GM12878 (cell line): ENCODE measurements around the gene NF1. TPM values are rescaled to one million over a fixed set of nuclear protein-coding genes. Genes with fewer than 3 reads are reported as not detected.
A peak's percentile ranks its signal among the peaks of the same experiment; 100 is the strongest.

ENCODE experiments used
- ATAC-seq: fragments of 200-7000 bp; cut with Tn5 transposase; 3 replicates; pipeline ENCODE4 v1.9.1; 2020; ENCODE audit warnings: mild to moderate bottlenecking, moderate library complexity
- BruUV-seq: library from RNA; stranded (reverse); fragments of 400-500 nt; replicated peaks from 2 replicates; lab custom pipeline; 2021; lab: Mats Ljungman, UMichigan
- CTCF ChIA-PET: fragments of 300-600 bp; sonication (Branson Sonifier 250); formaldehyde crosslinking; extraction: SDS; loops from one replicate; lab custom pipeline; 2021; ENCODE audit warnings: inconsistent platforms; lab: Yijun Ruan, JAX
- POLR2A ChIA-PET: fragments of 350-600 bp; formaldehyde crosslinking; extraction: SDS; loops from one replicate; lab custom pipeline; 2021; ENCODE audit warnings: inconsistent platforms; lab: Charles Lee
- RAD21 ChIA-PET: fragments of 300-600 bp; sonication (Branson Sonifier 250); formaldehyde crosslinking; loops from one replicate; lab custom pipeline; 2023; ENCODE audit warnings: antibody characterized with exemption; ENCODE audit not compliant: unreplicated experiment; lab: Charles Lee
- SMC1A ChIA-PET: fragments of 300-600 bp; sonication (Branson Sonifier 250); formaldehyde crosslinking; loops from one replicate; lab custom pipeline; 2023; ENCODE audit not compliant: unreplicated experiment, uncharacterized antibody; lab: Charles Lee
- DNase-seq: peaks from one replicate; pipeline ENCODE4 v3.0.0-alpha.2; 2011; ENCODE audit warnings: low read depth, low spot score
- FAIRE-seq: peaks from 3 replicates; lab custom pipeline; 2011; peaks lifted over from hg19 to GRCh38; lab: Jason Lieb, UNC
- H2AFZ ChIP-seq: 2 replicates; pipeline ENCODE4 v1.6.0; 2011; ENCODE audit warnings: low read depth, low read length, control low read depth; ENCODE audit not compliant: control insufficient read depth
- H3K27ac ChIP-seq: 2 replicates; pipeline ENCODE4 v1.5.1; 2011; ENCODE audit warnings: control low read depth; ENCODE audit not compliant: control insufficient read depth, insufficient read depth
- H3K27me3 ChIP-seq, 2 experiments: replicated peaks in 1 of 2; 2 replicates each; pipeline versions ENCODE4 v1.6.0 to v1.6.1; 2011; ENCODE audit warnings: low read length in 1 of 2; ENCODE audit not compliant: control insufficient read depth in 2 of 2, insufficient read depth in 2 of 2
- H3K36me3 ChIP-seq, 2 experiments: 2 replicates each; pipeline ENCODE4 v1.5.1; 2011; ENCODE audit warnings: low read length in 1 of 2; ENCODE audit not compliant: control insufficient read depth in 2 of 2, insufficient read depth in 2 of 2
- H3K4me1 ChIP-seq: 2 replicates; pipeline ENCODE4 v1.6.1; 2011; ENCODE audit warnings: mild to moderate bottlenecking, low read length, moderate library complexity, mixed read lengths; ENCODE audit not compliant: control insufficient read depth, insufficient read depth
- H3K4me2 ChIP-seq: 2 replicates; pipeline ENCODE4 v1.6.0; 2011; ENCODE audit warnings: control low read depth; ENCODE audit not compliant: control insufficient read depth, insufficient read depth
- H3K4me3 ChIP-seq: fragments of 200-600 bp; sonication (generic); 2 replicates; pipeline ENCODE4 v1.5.1; 2016
- H3K79me2 ChIP-seq: 2 replicates; pipeline ENCODE4 v1.6.0; 2011; ENCODE audit warnings: low read length; ENCODE audit not compliant: control insufficient read depth, insufficient read depth
- H3K9ac ChIP-seq: 2 replicates; pipeline ENCODE4 v1.8.0; 2011; ENCODE audit warnings: low read length, control low read depth, mixed read lengths; ENCODE audit not compliant: control insufficient read depth, insufficient read depth
- H3K9me3 ChIP-seq: replicated peaks from 3 replicates; pipeline ENCODE4 v1.5.1; 2011; ENCODE audit warnings: mild to moderate bottlenecking, low read length; ENCODE audit not compliant: control insufficient read depth, insufficient read depth
- H4K20me1 ChIP-seq: 2 replicates; pipeline ENCODE4 v1.6.0; 2011; ENCODE audit not compliant: control insufficient read depth, insufficient read depth
- CHD2 ChIP-seq: IDR thresholded peaks from 2 replicates; pipeline ENCODE4 v1.6.1; 2011; ENCODE audit warnings: low read depth, low read length, improper control_type of control experiment, borderline replicate concordance
- GABPA ChIP-seq: IDR thresholded peaks from 2 replicates; pipeline ENCODE4 v1.6.1; 2014; ENCODE audit warnings: antibody characterized with exemption, low read depth, mild to moderate bottlenecking, inconsistent platforms
- HDAC6 ChIP-seq: fragments of 200-600 bp; sonication (generic); IDR thresholded peaks from one replicate; pipeline ENCODE4 v1.8.0; 2017; ENCODE audit warnings: antibody characterized with exemption; ENCODE audit not compliant: unreplicated experiment
- NFIC ChIP-seq: IDR thresholded peaks from 2 replicates; pipeline ENCODE4 v1.6.1; 2012; ENCODE audit warnings: low read depth, mild to moderate bottlenecking, inconsistent platforms, low read length, moderate library complexity
- NFYA ChIP-seq: IDR thresholded peaks from 2 replicates; pipeline ENCODE4 v1.6.1; 2011; ENCODE audit warnings: low read depth, mild to moderate bottlenecking, low read length, improper control_type of control experiment, borderline replicate concordance
- NR2C1 ChIP-seq: fragments of 450-650 bp; IDR thresholded peaks from 2 replicates; pipeline ENCODE4 v1.6.1; 2017; ENCODE audit warnings: antibody characterized with exemption, mild to moderate bottlenecking, moderate library complexity
- POLR2AphosphoS2 ChIP-seq: IDR thresholded peaks from 2 replicates; pipeline ENCODE4 v1.6.1; 2011; ENCODE audit warnings: low read depth, mild to moderate bottlenecking, low read length, improper control_type of control experiment, moderate library complexity
- POU2F2 ChIP-seq: IDR thresholded peaks from 3 replicates; pipeline ENCODE4 v1.6.1; 2011; ENCODE audit warnings: low read depth, mild to moderate bottlenecking, low read length, borderline replicate concordance
- SREBF2 ChIP-seq: IDR thresholded peaks from 2 replicates; pipeline ENCODE4 v1.6.1; 2012; ENCODE audit warnings: mild to moderate bottlenecking, low read length
- YY1 ChIP-seq: IDR thresholded peaks from 2 replicates; pipeline ENCODE4 v1.6.1; 2011; ENCODE audit warnings: low read depth, mild to moderate bottlenecking, low read length
- ZBED1 ChIP-seq: IDR thresholded peaks from 2 replicates; pipeline ENCODE4 v1.6.1; 2016; ENCODE audit warnings: borderline replicate concordance
- ZBTB40 ChIP-seq: fragments of 450-650 bp; IDR thresholded peaks from 2 replicates; pipeline ENCODE4 v1.6.1; 2016; ENCODE audit warnings: mild to moderate bottlenecking, moderate library complexity, borderline replicate concordance
- ZNF207 ChIP-seq: fragments of 450-650 bp; IDR thresholded peaks from 2 replicates; pipeline ENCODE4 v1.6.1; 2014; ENCODE audit warnings: antibody characterized with exemption, mild to moderate bottlenecking, borderline replicate concordance
- ZNF687 ChIP-seq: fragments of 450-650 bp; IDR thresholded peaks from 2 replicates; pipeline ENCODE4 v1.6.1; 2017; ENCODE audit warnings: mild to moderate bottlenecking, moderate library complexity
- WGBS: methylation state at CpG from one replicate; pipeline ENCODE4 v1.1.6; 2016; ENCODE audit warnings: low lambda C conversion rate; ENCODE audit not compliant: insufficient replicate concordance, insufficient coverage; ENCODE audit errors: missing lambda C conversion rate; 5-methylcytosine and 5-hydroxymethylcytosine counted together
- in situ Hi-C: fragments of 300-500 bp; cut with MboI; formaldehyde crosslinking; loops from 9 replicates; pipeline ENCODE4 v1.14.3; 2018; ENCODE audit warnings: mixed read lengths
- intact Hi-C: fragments of 100-400 bp; cut with micrococcal nuclease; formaldehyde crosslinking; loops from one replicate; pipeline ENCODE4 v1.14.2; 2022; ENCODE audit not compliant: unreplicated experiment
- polyA plus RNA-seq, 11 experiments: library from polyadenylated mRNA; depleted of rRNA in 4 of 11; unstranded in 6 of 11; stranded (reverse) in 5 of 11; fragments of >200 nt; fragmentation: Nextera tagmentation in 4 of 11; fragmentation: Illumina TruSeq in 1 of 11; extraction: Ambion mirVana in 4 of 11; extraction: Trizol in 1 of 11; gene quantifications; 1 replicate in 1 of 11; 2 replicates in 10 of 11; pipeline versions ENCODE4 v1.2.1 to v1.2.3, GENCODE V29; 2011 to 2016; ENCODE audit warnings: inconsistent platforms in 2 of 11, missing spikeins in 2 of 11, low read depth in 1 of 11
- total RNA-seq, 4 experiments: library from RNA; depleted of rRNA in 3 of 4; stranded (reverse); fragments of >200 nt in 3 of 4; fragmentation: Illumina TruSeq in 1 of 4; extraction: Trizol in 1 of 4; gene quantifications; 2 replicates each; pipeline versions ENCODE4 v1.2.1 to v1.2.3, GENCODE V29; 2013 to 2021

NF1 gene
- total and polyA plus RNA-seq, 10 of the 15 experiments (the other 5 are each of a cell fraction or from before 2014, with no cell fraction given) = 2.5 to 31.8 (median 16.6) TPM

- no peak for TF ChIP-seq ZBTB40
- TF ChIP-seq GABPA = no peak
Measured at GRCh38 chr17:31249835-31250141, 155.0 kb downstream of the NF1 start (continued).

GRCh38 chr17:31250229-31250628, 155.5 kb downstream of the NF1 start:
- peak overlapping the region; percentile 70; the same call in 1 of the 2 replicates for H3K4me2 ChIP-seq
- TF ChIP-seq POLR2AphosphoS2 (no peak), POU2F2 (no peak), GABPA (no peak), NR2C1 (no peak), ZBED1 (no peak), ZNF207 (no peak), NFIC (peak; percentile 36; the same call in 1 of the 2 replicates), HDAC6 (no peak), SREBF2 (no peak), ZNF687 (no peak), CHD2 (no peak), NFYA (no peak), YY1 (no peak)

More at GRCh38 chr17:31250229-31250628, 155.5 kb downstream of the NF1 start:
- H3K4me1 ChIP-seq = peaks cover 29% of the 10 kb centered on the region
- no peaks in the 10 kb centered on the region for H4K20me1 ChIP-seq
- WGBS = 5% methylated on average over 1 of the region's 1 CpG
- FAIRE-seq (no peak), DNase-seq (peak; percentile 27), ATAC-seq (peak; percentile 90)
- ChIA-PET POLR2A (interaction anchor here (0.7 to 1.8 kb wide), 4 partner anchors 8 to 72 kb away, joined by 3 to 6 read pairs (median 4); no protein-coding TSS in a partner anchor), RAD21 (interaction anchor here (0.8 to 2.6 kb wide), 4 partner anchors 22 to 70 kb away, joined by 3 to 22 read pairs (median 8); partner anchors contain the start of gene EVI2B), SMC1A (interaction anchor here (0.6 to 3.4 kb wide), 10 partner anchors 11 to 198 kb away, joined by 3 to 14 read pairs (median 7); partner anchors contain the start of genes EVI2A and EVI2B), CTCF (interaction anchor here (0.8 to 1.6 kb wide), 5 partner anchors 16 to 70 kb away, joined by 3 to 4 read pairs (median 3); no protein-coding TSS in a partner anchor)
- peak overlapping the region; percentile 13; the same call in 1 of the 2 replicates for H3K9ac ChIP-seq
- BruUV-seq = no TSS peak
- H3K79me2 ChIP-seq = no peaks in the 10 kb centered on the region
- no peaks in the 10 kb centered on the region for H3K9me3 ChIP-seq
- H3K27me3 ChIP-seq = no peaks in the 10 kb centered on the region
- H3K36me3 ChIP-seq = peaks cover 0 to 4% of the 10 kb centered on the region in 2 experiments; a peak in 1 of 4 replicates
- H2AFZ ChIP-seq = no peak overlapping the region
- in situ Hi-C loops (no loop called here), intact Hi-C loops (loop anchor here (1.0 kb wide), 1 partner anchor 59 kb away; no protein-coding TSS in a partner anchor)
- no peak overlapping the region for H3K4me3 ChIP-seq
- H3K27ac ChIP-seq = peak overlapping the region; percentile 85
